ENCODE measurements around the gene ALG10. TPM values are rescaled to one million over a fixed set of nuclear protein-coding genes. Genes with fewer than 3 reads are reported as not detected.

The ALG10 gene
- total RNA-seq, 4 donors from 2014 or later: 6.1 to 10.1 (median 8.0) TPM

DNA sequence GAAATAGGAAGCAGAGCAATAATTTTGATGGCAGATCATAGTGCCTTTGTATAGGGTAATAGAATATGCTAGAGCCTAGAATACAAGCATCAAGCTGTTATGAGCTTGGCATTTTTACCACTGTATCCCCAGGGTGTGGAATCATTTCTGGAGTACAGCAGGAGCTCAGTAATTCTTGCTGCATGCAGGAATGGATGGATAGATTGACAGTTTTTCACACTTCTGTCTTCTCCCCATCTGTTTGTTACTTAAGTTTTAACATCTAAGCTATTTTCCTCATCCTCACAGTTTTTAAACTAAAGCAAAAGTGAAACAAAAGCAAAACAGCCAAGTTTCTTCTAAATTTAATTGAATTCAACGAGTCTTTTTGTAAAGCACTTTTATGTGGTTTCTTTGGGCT is 32.6 kb downstream of the ALG10 start:
- Histone ChIP-seq H3K4me3 (no peak overlapping the region), H3K36me3 (no peaks in the 10 kb centered on the region), H3K9me3 (peaks cover 0 to 21% (median 0%) of the 10 kb centered on the region in 4 donors), H3K4me1 (no peaks in the 10 kb centered on the region), H3K27ac (peak overlapping the region in 1 of 4 donors; percentile 6), H3K27me3 (no peaks in the 10 kb centered on the region)
- 22 to 27% methylated on average over 1 of the region's 1 CpG for WGBS, 2 donors
- DNase-seq (ENCODE audit: low spot score in 2 of 2): no peak
- TF ChIP-seq EP300 (IDR thresholded peaks at IDR 0.05): no peak
- TF ChIP-seq, protein P1, sequence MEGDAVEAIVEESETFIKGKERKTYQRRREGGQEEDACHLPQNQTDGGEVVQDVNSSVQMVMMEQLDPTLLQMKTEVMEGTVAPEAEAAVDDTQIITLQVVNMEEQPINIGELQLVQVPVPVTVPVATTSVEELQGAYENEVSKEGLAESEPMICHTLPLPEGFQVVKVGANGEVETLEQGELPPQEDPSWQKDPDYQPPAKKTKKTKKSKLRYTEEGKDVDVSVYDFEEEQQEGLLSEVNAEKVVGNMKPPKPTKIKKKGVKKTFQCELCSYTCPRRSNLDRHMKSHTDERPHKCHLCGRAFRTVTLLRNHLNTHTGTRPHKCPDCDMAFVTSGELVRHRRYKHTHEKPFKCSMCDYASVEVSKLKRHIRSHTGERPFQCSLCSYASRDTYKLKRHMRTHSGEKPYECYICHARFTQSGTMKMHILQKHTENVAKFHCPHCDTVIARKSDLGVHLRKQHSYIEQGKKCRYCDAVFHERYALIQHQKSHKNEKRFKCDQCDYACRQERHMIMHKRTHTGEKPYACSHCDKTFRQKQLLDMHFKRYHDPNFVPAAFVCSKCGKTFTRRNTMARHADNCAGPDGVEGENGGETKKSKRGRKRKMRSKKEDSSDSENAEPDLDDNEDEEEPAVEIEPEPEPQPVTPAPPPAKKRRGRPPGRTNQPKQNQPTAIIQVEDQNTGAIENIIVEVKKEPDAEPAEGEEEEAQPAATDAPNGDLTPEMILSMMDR (IDR thresholded peaks at IDR 0.05): no peak
- TF ChIP-seq POLR2A (IDR thresholded peaks at IDR 0.05): no peak

Small RNA genes within 50 kb of the gene (small RNA-seq; reads per million reads assigned to genes)
- not detected for gene RF00019

All from tibial nerve (tissue), 4 donors.